NB4 (cell line): ENCODE data around the gene COX4I1.

ENCODE experiments used
- CTCF ChIP-seq: IDR thresholded peaks from one replicate; pipeline ENCODE4 v1.5.1; 2012; ENCODE audit warnings: low read depth, low read length
- MAX ChIP-seq: IDR thresholded peaks from 2 replicates; pipeline ENCODE4 v1.6.1; 2011; ENCODE audit warnings: low read depth, low read length
- POLR2A ChIP-seq: IDR thresholded peaks from 2 replicates; pipeline ENCODE4 v1.6.1; 2011; ENCODE audit warnings: mild to moderate bottlenecking; ENCODE audit not compliant: insufficient read length; ENCODE audit errors: extremely low read depth

GRCh38 chr16:85770741-85771140, 28.8 kb upstream of the COX4I1 start:
- no peak for TF ChIP-seq POLR2A
- TF ChIP-seq CTCF, result no peak
- no peak for TF ChIP-seq MAX
